GM21576 (cell line): ENCODE results near the gene ARHGAP25.
"Not testable (repeated sequence)": the region's sequence is repeated elsewhere in the genome, so short reads cannot be mapped to it uniquely, and the experiment has no call there.

Experiments
- ATAC-seq: cut with Tn5 transposase; IDR thresholded peaks from one replicate; pipeline ENCODE4 v1.9.1; 2021; ENCODE audit warnings: mild to moderate bottlenecking, moderate library complexity; ENCODE audit not compliant: unreplicated experiment

The ARHGAP25 gene

DNA sequence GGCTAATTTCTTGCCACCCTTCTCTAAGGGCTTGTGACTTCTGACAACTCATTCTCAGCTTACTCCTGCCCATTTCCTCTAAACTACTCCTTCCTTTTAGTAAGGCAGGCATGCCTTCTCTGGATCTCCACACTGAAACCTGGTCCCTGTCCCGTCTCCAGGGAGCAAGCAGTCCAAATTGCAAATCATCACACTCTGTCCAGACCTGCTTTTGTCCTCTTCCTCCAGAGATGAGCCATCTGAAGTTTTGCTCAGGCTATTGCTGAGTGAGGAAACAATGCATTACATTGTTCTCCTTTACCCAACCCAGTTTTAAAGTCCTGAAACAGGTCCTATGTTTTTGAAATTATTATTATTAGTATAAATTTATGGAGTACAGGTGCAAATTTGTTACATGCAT, 57.3 kb downstream of the ARHGAP25 start:
- no peak for ATAC-seq

- ATAC-seq: no peak
These were observed 58.1 kb downstream of the ARHGAP25 start for GRCh38 chr2:68792751-68793150.

- no peak for ATAC-seq
These were observed 61.8 kb downstream of the ARHGAP25 start for GRCh38 chr2:68796295-68796905.

- no peak for ATAC-seq
These were observed 64.0 kb downstream of the ARHGAP25 start for GRCh38 chr2:68798569-68798968.

DNA sequence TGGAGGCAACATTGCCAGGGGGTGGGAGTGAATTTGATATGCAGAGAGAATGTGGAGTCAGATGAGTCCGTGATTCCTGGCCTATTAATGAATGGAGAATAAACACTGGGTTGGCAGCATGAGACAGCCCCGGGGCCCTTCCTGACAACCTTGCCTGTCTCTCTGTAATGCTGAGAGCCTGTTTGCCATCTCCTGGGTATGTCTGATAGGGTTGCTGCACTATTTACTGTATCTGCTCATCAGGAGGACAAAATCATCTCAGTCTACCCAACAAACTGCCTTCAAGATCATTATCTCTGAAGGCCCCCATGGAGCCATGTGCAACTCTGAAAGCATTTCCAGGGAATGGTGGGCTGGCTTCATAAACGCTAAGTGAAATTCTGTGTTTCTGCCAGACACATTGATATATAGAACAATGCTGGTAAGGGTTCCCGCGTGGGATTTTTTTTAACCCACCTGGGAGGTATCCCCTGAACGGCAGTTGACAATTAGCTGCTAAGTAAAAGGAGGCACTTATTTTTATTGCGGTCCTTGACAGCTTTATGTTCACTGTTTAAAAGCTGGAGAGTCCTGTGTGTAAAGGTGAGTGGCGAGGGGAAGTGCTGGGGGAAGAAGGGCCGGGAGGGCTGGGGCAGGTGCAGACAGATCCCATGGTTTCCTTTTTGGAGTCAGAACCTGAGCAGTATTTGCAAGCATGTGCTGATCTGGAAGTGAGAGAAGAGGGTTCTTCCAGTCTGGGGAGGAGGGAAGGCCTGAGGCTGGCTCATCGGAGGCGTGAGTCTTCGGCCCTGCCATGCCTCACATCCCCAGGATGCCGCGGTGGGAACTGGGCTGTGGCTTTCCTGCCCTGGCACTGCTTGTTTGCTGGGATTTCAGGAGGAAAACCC, 64.8 kb downstream of the ARHGAP25 start:
- no peak for ATAC-seq

DNA sequence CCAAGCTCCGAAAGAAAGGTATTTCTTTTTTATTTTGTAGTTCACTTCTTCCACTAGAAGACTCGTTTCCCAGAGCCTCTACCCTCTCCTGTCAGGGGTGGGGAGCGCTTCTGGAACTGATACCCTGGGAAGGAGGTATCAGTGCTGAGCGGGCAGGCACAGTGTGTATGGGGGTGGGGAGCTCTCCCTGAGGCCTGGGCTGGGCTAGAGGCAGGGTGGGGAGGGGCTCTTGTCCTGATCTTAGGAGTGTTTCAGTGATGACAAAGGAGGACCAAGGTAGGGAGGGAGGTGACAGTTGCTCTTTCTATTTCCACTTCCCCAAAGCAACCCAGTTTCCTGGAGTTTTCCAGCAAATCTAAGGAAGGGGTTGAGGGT, 65.4 kb downstream of the ARHGAP25 start:
- ATAC-seq: no peak

- no peak for ATAC-seq
These were observed 65.9 kb downstream of the ARHGAP25 start for GRCh38 chr2:68800517-68800916.

- not testable (repeated sequence) for ATAC-seq
These were observed 67.5 kb downstream of the ARHGAP25 start for GRCh38 chr2:68802161-68802560.

- ATAC-seq: no peak
These were observed 70.4 kb downstream of the ARHGAP25 start for GRCh38 chr2:68805025-68805424.

- ATAC-seq: no peak
These were observed 72.0 kb downstream of the ARHGAP25 start for GRCh38 chr2:68806511-68807109.

DNA sequence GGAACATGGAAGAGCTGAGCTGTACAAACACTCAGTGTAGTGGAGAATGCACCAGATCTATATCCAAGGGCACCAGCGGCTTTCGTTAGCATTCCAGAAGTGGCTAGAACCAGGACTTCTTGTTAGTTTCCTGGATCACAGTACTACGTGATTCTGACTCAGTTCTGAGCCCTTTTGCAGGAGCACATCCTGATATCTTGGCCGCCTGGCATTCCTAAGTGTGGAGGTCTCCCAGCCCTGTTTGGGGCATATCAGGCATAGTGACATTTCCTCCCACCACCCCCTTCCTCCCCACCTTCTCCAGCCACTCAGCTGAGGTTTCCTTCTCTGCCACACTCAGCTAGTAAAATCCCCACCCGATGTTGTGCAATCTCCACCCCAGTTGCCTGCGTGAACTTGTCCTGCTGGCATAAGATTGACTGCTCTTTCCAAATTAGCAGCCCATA, 73.2 kb downstream of the ARHGAP25 start:
- ATAC-seq: no peak

DNA sequence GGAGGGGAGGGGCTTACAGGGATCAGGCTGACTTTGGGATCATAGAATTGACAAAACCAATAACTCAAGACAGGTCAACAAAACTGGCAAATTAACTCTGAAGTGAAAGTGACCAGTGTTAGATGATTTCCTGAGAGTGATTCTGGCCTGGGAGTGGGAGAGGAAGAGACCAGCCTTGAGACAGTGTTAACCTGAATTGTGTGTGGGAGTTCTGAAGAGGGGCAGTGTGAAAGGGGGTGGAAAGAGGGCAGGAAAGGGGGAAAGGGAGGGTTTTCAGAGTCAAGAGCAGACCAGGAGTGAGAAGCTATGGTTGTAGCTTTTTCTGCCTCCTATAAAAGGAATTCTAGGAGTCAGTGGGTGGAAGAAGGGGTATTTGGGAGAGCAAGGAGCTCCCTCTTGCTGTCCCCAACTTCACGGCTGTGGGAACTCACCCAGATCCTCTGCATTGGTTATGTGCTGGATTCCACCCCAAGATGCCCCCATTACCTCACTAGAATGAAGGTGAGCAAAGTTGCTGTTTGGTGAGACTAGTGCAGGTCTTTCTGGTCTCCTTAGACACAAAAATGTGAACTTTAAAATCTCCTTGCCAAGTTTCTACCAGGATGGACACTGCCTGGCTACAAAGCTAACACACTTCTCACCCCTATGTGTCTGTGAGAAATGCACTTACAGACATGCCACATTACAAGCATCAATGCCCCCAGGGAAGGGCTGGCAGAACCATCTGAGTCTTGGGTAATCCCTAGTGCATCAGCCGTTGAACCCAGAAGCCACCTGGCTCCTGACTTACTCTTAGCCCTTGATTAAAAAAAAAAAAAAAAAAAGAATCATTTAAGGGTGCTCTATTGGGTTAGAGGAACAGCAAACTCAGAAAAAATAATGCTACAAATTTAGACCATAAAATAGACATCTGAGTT, 75.0 kb downstream of the ARHGAP25 start:
- ATAC-seq: no peak

DNA sequence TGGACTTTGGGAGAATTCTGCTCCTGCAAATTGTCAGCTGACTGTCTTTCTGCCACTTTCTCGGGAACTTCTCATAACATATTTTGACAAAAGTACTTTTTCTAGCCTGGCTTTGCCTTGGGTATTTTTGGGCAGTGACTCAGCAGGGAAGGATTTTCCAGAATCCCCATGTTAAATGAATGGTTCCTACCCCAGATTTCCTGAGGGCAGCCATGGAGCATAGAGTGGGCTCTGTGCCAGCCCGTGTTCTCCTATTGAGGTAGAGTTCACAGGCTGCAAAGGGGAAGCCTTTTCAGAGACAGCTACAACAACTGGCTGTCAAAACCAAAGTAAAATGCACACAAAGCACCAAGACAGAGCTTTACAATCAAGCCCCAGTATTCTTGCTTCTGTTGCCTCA, 76.8 kb downstream of the ARHGAP25 start:
- no peak for ATAC-seq

DNA sequence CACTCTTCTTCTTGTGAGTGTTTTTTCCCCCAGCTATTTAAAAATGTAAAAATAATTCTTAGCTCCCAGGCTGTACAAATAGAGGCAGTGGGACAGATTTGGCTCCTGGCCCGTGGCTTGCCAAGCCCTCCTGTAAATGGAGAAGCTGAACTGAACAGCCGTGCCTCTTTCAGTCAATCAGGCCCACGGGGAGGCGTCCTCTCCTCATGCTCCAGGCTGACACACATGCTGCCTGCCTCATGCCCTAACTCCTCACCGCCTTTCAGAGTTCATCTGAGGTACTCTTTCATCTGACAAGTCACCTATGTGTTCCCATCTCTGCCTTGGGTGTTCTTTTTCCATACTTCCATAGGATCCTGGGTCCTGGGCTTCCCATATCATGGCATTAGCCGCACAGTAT, 77.6 kb downstream of the ARHGAP25 start:
- ATAC-seq: no peak

GRCh38 chr2:68813596-68813995, 79.0 kb downstream of the ARHGAP25 start:
- no peak for ATAC-seq

DNA sequence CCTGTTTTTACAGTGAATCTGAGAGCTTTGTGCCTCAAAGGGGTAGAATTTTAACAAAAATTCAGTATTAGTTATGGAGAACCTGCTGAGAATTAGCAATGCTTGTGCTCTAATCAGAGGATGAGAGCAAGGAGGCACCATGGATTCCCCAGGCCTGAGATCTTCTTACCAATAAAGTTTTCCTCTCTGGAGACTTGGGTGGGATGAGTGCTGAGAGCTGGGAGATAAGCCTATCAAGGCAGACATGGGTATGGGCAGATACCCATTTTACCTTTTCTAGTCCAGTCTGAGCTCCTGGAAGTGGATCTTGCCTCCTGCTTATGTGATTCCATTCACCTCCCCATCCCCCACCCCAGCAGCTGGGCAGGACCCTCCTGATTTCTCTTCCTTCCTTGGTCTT, 82.7 kb downstream of the ARHGAP25 start:
- ATAC-seq: no peak

DNA sequence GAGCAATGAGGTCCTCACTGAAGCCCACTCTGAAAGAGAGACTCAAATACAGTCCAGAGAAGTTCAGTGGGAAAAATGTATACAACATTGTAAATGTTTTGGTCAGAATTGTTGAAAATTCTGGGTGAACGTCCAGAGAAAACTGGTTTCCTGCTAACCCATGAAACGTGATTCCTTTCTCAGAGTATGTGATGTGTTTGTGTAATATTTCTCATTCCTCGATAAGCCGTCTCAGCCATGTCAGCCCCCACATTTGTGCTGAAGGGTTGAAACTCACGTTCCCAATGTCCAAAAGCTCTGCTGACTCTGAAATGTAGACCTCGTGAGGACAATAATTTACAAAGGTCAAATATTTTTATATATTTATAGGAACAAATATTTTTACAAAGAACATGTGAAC, 84.9 kb downstream of the ARHGAP25 start:
- no peak for ATAC-seq

- no peak for ATAC-seq
These were observed 87.7 kb downstream of the ARHGAP25 start for GRCh38 chr2:68822207-68822872.

- no peak for ATAC-seq
These were observed 90.2 kb downstream of the ARHGAP25 start for GRCh38 chr2:68824831-68825230.

GRCh38 chr2:68825866-68826265, 91.3 kb downstream of the ARHGAP25 start:
- ATAC-seq: no peak
